ENCODE measurements around the gene FASTK.
A peak's percentile ranks its signal among the peaks of the same experiment; 100 is the strongest.

Gene FASTK

DNA sequence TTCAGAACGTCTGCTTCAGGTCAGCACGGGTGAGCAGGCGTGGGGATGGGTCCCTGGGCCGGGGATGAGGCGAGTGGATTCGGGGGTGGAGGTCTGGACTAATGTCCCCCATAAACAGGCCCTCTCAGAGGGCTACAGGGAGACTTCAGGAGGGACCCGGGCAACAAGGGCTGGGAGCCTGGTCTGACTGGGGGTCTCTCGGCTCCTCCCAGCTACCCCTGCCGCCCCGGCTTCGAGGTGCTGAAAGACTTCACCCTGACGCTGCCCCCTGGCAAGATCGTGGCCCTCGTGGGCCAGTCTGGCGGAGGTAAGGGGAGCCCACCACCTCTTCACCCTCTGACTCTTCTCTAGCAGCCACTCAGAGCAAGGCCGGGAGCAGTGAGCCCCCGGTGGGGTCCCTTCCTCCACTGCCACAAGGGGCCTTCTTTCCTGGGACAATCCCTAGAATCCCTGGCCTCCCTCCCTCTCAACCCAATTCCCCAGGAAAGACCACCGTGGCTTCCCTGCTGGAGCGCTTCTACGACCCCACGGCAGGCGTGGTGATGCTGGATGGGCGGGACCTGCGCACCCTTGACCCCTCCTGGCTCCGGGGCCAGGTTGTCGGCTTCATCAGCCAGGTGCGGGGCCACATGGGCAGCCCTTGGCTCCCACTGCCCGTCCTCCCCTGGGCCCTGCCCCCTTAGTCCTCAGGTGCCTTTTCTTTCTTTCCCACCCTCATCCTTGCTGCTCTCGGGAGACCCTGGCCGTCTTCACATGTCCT, 39.8 kb downstream of the FASTK start:
- Histone ChIP-seq H3K27me3 (ENCODE audit: low read depth) (no peaks in the 10 kb centered on the region), H3K9me3 (no peaks in the 10 kb centered on the region), H3K4me3 (no peak overlapping the region), H3K36me3 (replicated peaks) (no peaks in the 10 kb centered on the region; the same call in 1 of the 2 replicates), H3K4me1 (no peaks in the 10 kb centered on the region)
- no peak for DNase-seq (ENCODE audit: low spot score in 2 of 2)
- in situ Hi-C loops (cut with MboI; ENCODE audit: low sequenced_read_pairs): no loop called here

DNA sequence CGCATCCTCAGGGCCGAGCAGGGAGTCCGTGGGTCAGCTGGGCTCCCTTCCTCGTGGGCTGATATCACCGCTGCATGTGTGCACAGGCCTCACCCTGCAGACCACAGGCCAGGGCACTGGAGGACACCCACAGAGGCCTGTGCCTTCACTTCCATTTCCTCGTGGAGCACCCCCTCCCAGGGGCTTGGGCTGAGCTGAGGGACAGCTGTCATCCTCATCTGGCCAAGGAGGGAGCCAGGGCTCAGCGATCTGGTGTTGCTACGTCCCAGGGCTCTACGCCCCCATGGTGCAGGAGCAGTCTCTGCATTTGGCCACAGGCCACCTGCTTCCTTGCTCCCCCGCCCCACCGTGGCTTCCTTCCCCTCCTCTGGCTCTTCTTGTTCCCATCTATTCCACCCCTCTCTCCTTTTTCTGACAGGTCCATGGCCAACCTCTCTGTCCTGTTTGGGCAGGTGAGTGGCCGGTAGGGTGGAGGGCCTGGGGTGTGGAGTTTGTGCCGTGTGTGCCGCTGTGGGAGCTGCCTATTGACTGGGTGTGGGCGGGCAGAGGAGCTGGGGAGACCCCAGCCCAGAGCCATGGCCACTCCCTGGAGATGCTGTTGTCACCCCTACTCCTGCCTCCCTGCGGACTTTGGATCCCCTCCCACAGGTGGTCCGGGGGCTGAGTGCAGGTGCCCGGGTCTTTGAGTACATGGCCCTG, 40.6 kb downstream of the FASTK start:
- Histone ChIP-seq H3K9me3 (no peaks in the 10 kb centered on the region), H3K4me1 (no peaks in the 10 kb centered on the region), H3K4me3 (no peak overlapping the region), H3K27me3 (ENCODE audit: low read depth) (no peaks in the 10 kb centered on the region), H3K36me3 (replicated peaks) (peaks cover 5% of the 10 kb centered on the region; the same call in 1 of the 2 replicates)
- in situ Hi-C loops (cut with MboI; ENCODE audit: low sequenced_read_pairs): no loop called here
- no peak for DNase-seq (ENCODE audit: low spot score in 2 of 2)

DNA sequence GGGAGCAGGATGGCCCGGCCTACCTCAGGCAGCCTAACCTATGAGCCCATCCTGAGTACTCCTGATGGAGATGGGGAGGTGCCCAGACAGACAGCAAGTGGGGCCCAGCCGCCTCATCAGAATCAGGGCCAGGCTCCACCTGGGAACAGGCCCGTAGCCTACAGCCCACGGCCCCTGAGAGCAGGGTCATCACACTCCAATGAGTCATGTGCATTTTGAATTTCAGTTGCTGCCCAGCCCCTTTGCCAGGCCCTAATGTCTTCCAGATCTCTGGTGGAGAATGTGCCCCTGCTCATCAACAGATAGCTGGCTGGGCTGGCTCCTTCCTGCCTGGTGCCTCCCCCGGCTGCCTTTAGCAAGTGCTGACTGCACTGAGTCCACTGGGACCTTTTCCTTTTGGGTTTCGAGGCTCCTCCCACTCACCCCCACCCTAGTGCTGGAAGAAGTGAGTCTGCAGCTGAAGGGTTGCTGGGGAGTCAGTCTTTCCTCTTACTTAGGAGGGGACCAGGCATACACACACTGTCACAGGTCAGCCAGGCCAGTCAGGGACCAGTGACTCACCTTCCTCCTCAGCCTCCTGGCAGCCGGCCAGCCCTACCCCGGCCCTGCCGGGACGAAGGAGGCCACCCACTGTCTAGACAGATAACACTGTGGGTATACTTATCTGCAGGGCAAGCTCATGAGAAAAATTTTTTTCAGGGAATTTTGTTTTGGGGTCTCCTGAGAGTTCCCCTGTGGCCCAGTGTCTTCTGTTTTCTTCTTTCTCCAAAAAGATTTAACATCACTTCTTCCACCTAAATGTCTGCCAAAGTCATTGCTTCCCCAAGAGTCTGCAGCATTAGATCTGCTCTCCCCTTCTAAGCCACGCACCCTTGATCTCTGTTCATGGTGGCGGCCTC, 41.4 kb downstream of the FASTK start:
- in situ Hi-C loops (cut with MboI; ENCODE audit: low sequenced_read_pairs): no loop called here
- Histone ChIP-seq H3K36me3 (replicated peaks) (peaks cover 8% of the 10 kb centered on the region; the same call in 1 of the 2 replicates), H3K27me3 (ENCODE audit: low read depth) (no peaks in the 10 kb centered on the region), H3K9me3 (no peaks in the 10 kb centered on the region), H3K4me1 (no peaks in the 10 kb centered on the region), H3K4me3 (no peak overlapping the region)
- DNase-seq (ENCODE audit: low spot score in 2 of 2): peak in 1 of 2 experiments; percentile 44

DNA sequence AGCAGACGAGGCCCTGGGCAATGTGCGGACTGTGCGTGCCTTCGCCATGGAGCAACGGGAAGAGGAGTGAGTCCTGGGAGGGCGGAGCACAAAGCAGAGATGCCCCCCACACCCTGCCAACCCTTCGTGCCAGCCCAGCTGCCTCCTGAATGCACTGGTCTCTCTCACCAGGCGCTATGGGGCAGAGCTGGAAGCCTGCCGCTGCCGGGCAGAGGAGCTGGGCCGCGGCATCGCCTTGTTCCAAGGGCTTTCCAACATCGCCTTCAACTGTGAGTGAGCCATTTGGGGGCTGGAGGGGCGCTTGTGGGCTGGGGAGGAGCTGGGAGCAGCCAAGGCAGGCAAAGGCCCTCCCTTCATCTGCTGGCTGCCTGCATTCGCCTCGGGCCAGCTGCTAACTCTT, 44.7 kb downstream of the FASTK start:
- DNase-seq (ENCODE audit: low spot score in 2 of 2): no peak
- Histone ChIP-seq H3K4me1 (no peaks in the 10 kb centered on the region), H3K9me3 (no peaks in the 10 kb centered on the region), H3K36me3 (replicated peaks) (peaks cover 11% of the 10 kb centered on the region), H3K27me3 (ENCODE audit: low read depth) (no peaks in the 10 kb centered on the region), H3K4me3 (no peak overlapping the region)
- in situ Hi-C loops (cut with MboI; ENCODE audit: low sequenced_read_pairs): no loop called here

DNA sequence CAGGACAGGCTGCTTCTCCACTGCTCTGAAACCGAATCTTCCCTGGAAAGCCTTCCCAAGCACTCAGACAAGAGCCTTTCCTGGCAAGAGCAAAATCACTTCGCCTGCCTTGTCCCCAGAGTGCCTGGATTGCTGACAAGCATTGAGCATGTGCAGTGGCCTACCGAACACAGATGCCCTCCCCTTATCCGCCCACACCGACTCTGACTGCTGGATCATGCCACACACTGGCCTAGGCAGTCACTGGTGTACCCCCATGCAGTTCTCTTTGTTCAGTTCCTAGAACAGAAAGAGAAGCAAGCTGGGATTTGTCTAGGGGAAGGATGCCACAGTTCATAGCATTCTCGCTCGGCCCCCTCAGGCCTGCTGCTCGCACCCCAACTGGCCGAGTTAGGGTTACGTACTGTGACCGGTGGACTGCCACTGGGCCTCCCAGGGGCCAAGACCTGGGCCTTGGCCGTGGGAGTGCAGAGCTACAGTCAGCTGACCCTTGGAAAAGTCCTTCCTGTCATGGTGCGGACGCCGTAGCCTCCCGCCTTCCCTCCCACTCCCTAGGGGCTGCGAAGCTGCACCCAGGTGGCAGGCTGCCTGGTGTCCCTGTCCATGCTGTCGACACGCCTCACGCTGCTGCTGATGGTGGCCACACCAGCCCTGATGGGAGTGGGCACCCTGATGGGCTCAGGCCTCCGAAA, 45.4 kb downstream of the FASTK start:
- Histone ChIP-seq H3K36me3 (replicated peaks) (peaks cover 11% of the 10 kb centered on the region), H3K9me3 (no peaks in the 10 kb centered on the region), H3K4me1 (no peaks in the 10 kb centered on the region), H3K4me3 (no peak overlapping the region), H3K27me3 (ENCODE audit: low read depth) (no peaks in the 10 kb centered on the region)
- in situ Hi-C loops (cut with MboI; ENCODE audit: low sequenced_read_pairs): no loop called here
- DNase-seq (ENCODE audit: low spot score in 2 of 2): no peak

DNA sequence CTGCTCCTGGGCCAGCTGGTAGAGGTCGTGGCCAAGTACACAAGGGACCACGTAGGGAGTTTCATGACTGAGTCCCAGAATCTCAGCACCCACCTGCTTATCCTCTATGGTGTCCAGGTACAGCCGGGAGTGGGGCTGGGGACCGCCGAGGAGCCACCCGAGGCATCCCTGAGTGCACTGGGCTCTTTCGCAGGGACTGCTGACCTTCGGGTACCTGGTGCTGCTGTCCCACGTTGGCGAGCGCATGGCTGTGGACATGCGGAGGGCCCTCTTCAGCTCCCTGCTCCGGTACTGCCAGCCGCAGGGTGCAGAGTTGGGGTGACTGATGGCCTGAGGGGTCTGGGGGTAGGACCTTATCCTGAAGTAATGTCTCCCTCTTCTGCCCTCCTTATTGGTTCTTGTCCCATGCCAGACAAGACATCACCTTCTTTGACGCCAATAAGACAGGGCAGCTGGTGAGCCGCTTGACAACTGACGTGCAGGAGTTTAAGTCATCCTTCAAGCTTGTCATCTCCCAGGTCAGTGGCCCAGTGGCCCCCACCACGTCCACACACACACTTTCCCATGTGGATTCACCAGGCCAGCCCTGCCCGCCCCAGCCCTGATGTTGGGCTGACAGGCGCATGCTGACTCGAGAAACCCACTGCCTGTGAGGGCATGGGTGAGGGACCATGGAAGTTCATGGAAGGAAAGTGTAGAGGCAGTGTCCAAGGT, 46.1 kb downstream of the FASTK start:
- H3K4me3 ChIP-seq: no peak overlapping the region
- no peaks in the 10 kb centered on the region for H3K27me3 ChIP-seq (ENCODE audit: low read depth)
- H3K4me1 ChIP-seq: no peaks in the 10 kb centered on the region
- in situ Hi-C loops (cut with MboI; ENCODE audit: low sequenced_read_pairs): no loop called here
- peaks cover 11% of the 10 kb centered on the region for H3K36me3 ChIP-seq (replicated peaks)
- DNase-seq (ENCODE audit: low spot score in 2 of 2): no peak
- H3K9me3 ChIP-seq: no peaks in the 10 kb centered on the region

DNA sequence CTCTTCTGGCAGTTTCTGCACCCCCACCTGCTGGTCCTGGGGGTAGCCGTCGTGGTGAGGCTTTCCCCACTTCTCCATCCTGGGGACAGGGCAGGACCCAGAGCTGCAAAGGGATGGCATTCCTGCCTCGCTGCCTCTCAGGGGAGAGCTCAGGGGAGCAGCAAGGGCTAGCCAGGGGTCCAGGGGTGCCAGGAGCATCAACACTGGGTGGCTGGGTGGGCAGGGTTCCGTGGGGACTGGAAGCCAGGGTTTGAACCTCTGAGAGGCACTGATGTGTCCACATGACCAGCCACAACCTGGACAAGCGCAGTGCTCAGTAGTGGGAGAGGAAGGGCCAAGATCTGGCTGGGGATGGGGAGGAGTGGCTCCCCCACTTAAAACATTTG, 46.8 kb downstream of the FASTK start:
- in situ Hi-C loops (cut with MboI; ENCODE audit: low sequenced_read_pairs): no loop called here
- no peaks in the 10 kb centered on the region for H3K27me3 ChIP-seq (ENCODE audit: low read depth)
- no peak for DNase-seq (ENCODE audit: low spot score in 2 of 2)
- peaks cover 11% of the 10 kb centered on the region for H3K36me3 ChIP-seq (replicated peaks)
- H3K4me1 ChIP-seq: peaks cover 3% of the 10 kb centered on the region
- H3K9me3 ChIP-seq: no peaks in the 10 kb centered on the region
- no peak overlapping the region for H3K4me3 ChIP-seq

DNA sequence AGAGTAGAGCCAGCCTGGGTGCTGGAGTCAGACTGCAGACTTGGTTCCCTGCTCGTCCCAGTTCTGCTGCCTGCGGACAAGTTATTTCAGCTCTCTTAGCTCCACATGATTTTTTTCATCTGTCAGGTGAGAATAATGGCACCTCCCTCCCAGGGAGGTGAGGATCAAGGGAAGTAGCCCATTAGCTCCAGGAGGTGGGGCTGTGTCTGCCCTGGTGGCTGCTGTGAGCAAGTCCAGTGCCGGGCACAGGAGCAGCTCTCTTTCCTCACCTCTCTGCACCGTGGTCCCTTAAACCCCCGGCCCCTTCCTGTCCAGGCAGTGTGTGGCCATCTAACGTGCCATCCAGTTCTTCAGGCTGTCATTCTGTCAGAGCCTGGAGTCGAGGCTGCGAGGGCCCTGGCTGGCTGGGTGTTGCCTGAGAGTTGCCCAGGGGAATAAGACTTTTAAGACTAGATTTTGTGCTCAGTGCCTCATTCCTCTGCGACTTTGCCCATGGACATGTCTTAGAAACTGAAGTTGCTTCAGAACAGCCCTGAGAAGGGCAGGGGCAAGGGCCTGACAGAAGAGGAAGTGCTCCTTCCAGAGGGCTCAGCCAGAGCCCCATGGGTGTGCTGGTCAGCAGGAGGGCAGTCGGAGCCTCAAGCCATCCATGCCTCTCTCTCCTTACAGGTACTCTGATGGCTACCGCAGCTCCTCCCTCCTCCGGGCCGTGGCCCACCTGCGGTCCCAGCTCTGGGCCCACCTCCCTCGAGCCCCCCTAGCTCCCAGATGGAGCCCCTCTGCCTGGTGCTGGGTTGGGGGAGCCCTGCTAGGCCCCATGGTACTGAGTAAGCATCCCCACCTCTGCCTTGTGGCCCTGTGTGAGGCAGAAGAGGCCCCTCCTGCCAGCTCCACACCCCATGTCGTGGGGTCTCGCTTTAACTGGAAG, 47.4 kb downstream of the FASTK start:
- H3K27me3 ChIP-seq (ENCODE audit: low read depth): no peaks in the 10 kb centered on the region
- peaks cover 11% of the 10 kb centered on the region for H3K36me3 ChIP-seq (replicated peaks)
- peaks cover 4% of the 10 kb centered on the region for H3K4me1 ChIP-seq
- no peak for DNase-seq (ENCODE audit: low spot score in 2 of 2)
- in situ Hi-C loops (cut with MboI; ENCODE audit: low sequenced_read_pairs): no loop called here
- H3K4me3 ChIP-seq: no peak overlapping the region
- no peaks in the 10 kb centered on the region for H3K9me3 ChIP-seq

DNA sequence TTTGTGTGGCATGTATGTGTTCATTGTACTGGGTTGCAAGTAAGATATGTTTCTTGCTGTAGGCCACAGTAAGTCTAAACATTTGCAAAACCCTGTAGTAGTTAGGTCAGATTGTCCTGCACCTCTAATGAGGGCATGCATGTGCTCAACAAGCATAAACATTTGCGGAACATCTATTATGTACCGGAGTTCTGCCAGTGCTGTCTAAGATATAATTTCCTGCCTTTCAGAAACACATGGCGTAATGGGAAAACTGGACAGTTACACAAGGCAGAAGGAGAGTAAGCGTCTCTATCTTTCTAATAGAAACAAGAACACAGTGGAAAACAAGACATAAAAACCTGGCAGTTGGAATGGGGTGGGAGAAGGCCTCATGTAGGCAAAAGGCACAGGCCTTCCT, 49.6 kb downstream of the FASTK start:
- in situ Hi-C loops (cut with MboI; ENCODE audit: low sequenced_read_pairs): no loop called here
- peaks cover 20% of the 10 kb centered on the region for H3K4me1 ChIP-seq
- DNase-seq (ENCODE audit: low spot score in 2 of 2): no peak
- H3K4me3 ChIP-seq: no peak overlapping the region
- H3K27me3 ChIP-seq (ENCODE audit: low read depth): no peaks in the 10 kb centered on the region
- H3K36me3 ChIP-seq (replicated peaks): peaks cover 11% of the 10 kb centered on the region
- no peaks in the 10 kb centered on the region for H3K9me3 ChIP-seq

DNA sequence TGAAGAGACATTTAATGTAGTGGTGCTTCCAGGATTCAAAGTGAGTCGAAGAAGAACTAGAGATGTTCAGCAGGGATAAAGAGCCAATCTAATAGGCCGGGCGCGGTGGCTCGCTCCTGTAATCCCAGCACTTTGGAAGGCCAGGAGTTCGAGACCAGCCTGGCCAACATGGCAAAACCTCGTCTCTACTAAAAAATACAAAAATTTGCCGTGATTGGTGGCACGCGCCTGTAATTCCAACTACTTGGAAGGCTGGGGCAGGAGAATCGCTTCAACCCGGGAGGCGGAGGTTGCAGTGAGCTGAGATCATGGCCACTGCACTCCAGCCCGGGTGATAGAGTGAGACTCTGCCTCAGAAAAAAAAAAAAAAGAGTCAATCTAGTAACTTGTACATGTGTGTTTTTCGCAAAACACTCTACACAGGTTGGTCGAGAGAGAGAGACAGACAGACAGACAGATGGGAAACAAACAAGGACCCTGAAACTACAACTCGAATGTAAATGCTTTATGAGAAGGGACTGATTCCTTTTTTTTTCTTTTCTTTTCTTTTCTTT, 51.6 kb downstream of the FASTK start:
- Histone ChIP-seq H3K4me1 (peaks cover 20% of the 10 kb centered on the region), H3K27me3 (ENCODE audit: low read depth) (no peaks in the 10 kb centered on the region), H3K4me3 (peak overlapping the region; percentile 96), H3K9me3 (no peaks in the 10 kb centered on the region), H3K36me3 (replicated peaks) (peaks cover 3% of the 10 kb centered on the region; the same call in 1 of the 2 replicates)
- DNase-seq (ENCODE audit: low spot score in 2 of 2): no peak
- in situ Hi-C loops (cut with MboI; ENCODE audit: low sequenced_read_pairs): no loop called here

DNA sequence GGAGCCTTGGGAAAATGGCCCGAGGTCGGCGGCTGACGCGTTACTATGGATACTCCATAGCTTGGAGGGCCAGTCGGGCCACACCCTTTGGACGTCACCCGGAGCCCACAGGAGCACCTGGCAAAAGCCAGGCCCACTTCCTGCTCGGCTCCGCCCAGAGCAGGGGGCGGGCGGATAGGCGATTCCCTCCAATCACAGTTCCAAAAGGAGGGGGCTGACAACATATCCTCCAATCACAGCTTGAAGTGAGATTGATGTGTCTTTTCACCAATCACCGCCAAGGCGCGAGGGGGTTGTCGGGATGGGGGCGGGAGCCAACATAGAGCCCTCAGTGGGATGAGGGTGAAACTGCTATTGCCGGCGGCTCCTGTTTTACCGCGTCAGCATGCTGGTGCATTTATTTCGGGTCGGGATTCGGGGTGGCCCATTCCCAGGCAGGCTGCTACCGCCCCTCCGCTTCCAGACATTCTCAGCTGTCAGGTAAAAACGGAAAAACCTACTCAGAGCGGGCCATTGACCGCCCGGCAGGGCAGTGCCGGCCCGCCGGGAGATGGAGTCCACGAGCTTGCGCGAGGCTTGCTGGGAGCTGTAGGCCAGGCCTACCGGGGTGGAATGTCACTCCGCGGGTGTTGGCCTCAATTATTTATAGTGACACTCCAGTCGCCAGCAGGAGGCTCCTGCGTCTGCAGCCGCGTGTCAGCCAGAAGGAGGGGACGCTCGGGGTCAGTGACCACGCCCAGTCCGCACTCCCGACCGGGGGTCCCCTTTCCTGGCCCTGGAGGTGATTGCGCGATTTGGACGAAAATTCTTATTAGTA, 52.3 kb downstream of the FASTK start, which contains the start of gene ABCB8:
Gene ABCB8 (plus strand): TSS at position 320 of the 817 bp plus-strand sequence. CDS start 66 bp downstream, at position 386.
- in situ Hi-C loops (cut with MboI; ENCODE audit: low sequenced_read_pairs): no loop called here
- Histone ChIP-seq H3K9me3 (no peaks in the 10 kb centered on the region), H3K4me3 (peak within 1 kb of the TSS; percentile 96), H3K27me3 (ENCODE audit: low read depth) (no peaks in the 10 kb centered on the region), H3K4me1 (peaks cover 20% of the 10 kb centered on the region), H3K36me3 (replicated peaks) (peaks cover 3% of the 10 kb centered on the region; the same call in 1 of the 2 replicates)
- DNase-seq (ENCODE audit: low spot score in 2 of 2): peak; percentile 97 to 99
